RWPE1 (cell line): ENCODE results near the gene ARID3A.
A peak's percentile ranks its signal among the peaks of the same experiment; 100 is the strongest.

Source experiments
- CTCF ChIA-PET: fragments of 350-600 bp; sonication (Branson Sonifier 250); formaldehyde crosslinking; extraction: SDS; loops from one replicate; lab custom pipeline; 2021; lab: Yijun Ruan, JAX
- POLR2A ChIA-PET: fragments of 400-600 bp; formaldehyde crosslinking; extraction: SDS; loops from one replicate; lab custom pipeline; 2020; ENCODE audit warnings: antibody characterized with exemption; ENCODE audit not compliant: low non-redundant PET; lab: Yijun Ruan, JAX
- DNase-seq: peaks from one replicate; pipeline ENCODE4 v3.0.0; 2012; ENCODE audit warnings: low spot score
- H3K27ac ChIP-seq: fragments of 450-650 bp; 2 replicates; pipeline ENCODE4 v1.5.1; 2017
- TF ChIP-seq, protein P1 (sequence below): fragments of 450-650 bp; conservative IDR thresholded peaks from 2 replicates; pipeline ENCODE4 v1.5.1; 2017; ENCODE audit warnings: low read depth, mild to moderate bottlenecking

The ARID3A gene

GRCh38 chr19:912181-913079, 13.4 kb upstream of the ARID3A start:
- peak overlapping the region; percentile 91 for H3K27ac ChIP-seq
- CTCF ChIA-PET, result no interaction called here
- peak; percentile 55 for DNase-seq
- TF ChIP-seq, protein P1, sequence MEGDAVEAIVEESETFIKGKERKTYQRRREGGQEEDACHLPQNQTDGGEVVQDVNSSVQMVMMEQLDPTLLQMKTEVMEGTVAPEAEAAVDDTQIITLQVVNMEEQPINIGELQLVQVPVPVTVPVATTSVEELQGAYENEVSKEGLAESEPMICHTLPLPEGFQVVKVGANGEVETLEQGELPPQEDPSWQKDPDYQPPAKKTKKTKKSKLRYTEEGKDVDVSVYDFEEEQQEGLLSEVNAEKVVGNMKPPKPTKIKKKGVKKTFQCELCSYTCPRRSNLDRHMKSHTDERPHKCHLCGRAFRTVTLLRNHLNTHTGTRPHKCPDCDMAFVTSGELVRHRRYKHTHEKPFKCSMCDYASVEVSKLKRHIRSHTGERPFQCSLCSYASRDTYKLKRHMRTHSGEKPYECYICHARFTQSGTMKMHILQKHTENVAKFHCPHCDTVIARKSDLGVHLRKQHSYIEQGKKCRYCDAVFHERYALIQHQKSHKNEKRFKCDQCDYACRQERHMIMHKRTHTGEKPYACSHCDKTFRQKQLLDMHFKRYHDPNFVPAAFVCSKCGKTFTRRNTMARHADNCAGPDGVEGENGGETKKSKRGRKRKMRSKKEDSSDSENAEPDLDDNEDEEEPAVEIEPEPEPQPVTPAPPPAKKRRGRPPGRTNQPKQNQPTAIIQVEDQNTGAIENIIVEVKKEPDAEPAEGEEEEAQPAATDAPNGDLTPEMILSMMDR, result no peak
- POLR2A ChIA-PET, result no interaction called here

- H3K27ac ChIP-seq, result peak within 1 kb of the TSS; percentile 91
- ChIA-PET CTCF (no interaction called here), POLR2A (no interaction called here)
- peak; percentile 67 for DNase-seq
- TF ChIP-seq, protein P1, result no peak
Observed at GRCh38 chr19:913080-913748, 12.6 kb upstream of the ARID3A start, which contains the start of gene R3HDM4. R3HDM4 (minus strand) TSS chr19:913219; CDS start chr19:913157, 62 bp downstream.

GRCh38 chr19:916645-917322, 9.1 kb upstream of the ARID3A start:
- DNase-seq, result no peak
- CTCF ChIA-PET, result interaction anchor here (0.6 kb wide), 1 partner anchor 167 kb away, joined by 3 read pairs; no protein-coding TSS in a partner anchor
- TF ChIP-seq, protein P1, result no peak
- POLR2A ChIA-PET, result no interaction called here
- H3K27ac ChIP-seq, result no peak overlapping the region

DNA sequence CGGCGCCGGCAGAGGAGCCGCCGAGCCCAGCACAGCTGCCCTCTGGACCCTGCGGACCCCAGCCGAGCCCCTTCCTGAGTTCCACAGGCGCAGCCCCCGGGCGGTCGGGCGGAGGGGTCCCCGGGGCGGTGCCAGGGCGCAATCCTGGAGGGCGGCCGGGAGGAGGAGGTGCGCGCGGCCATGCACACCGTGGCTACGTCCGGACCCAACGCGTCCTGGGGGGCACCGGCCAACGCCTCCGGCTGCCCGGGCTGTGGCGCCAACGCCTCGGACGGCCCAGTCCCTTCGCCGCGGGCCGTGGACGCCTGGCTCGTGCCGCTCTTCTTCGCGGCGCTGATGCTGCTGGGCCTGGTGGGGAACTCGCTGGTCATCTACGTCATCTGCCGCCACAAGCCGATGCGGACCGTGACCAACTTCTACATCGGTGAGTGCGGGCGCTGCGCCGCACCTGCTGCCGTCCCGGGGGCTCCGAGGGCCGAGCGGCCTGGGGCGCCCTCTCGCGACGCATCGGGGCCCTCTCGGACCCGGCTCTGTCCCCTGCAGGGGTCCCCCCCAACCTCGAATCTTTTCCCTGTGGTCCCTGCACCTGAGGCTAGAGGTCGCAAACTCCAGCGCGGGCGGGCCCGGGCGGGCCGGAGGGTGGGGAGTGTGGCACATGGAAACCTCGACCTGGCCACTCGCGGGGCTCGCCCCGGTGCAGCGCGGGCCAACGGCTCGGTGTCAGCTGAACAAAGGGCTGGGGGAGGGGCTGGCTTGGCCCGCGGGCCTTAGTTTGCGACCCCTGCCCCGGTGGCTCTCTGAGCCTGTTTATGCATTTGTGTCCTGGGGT, 8.3 kb upstream of the ARID3A start, which contains the start of gene KISS1R:
KISS1R (plus strand) TSS at position 11 of the 829 bp plus-strand sequence; CDS start at position 181, 170 bp downstream.
- POLR2A ChIA-PET, result no interaction called here
- DNase-seq, result no peak

DNA sequence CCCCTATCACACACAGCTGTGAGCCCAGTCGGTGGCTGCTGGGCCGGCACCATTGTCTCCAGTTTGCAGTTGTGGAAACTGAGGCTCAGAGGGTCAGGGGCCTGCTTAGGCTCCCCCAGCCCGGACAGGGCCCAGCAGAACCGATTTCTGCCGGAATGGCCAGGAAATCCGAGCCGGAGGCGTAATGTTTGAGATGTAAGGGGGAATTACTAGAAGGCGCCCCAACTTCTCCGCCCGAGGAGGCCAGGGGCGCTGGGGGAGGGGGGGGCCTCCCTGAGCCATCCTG, 7.7 kb upstream of the ARID3A start:
- TF ChIP-seq, protein P1, result no peak
- ChIA-PET POLR2A (no interaction called here), CTCF (interaction anchor here (0.6 to 0.7 kb wide), 2 partner anchors 64 to 83 kb away, joined by 3 to 4 read pairs; no protein-coding TSS in a partner anchor)
- no peak for DNase-seq
- no peak overlapping the region for H3K27ac ChIP-seq

More for the DNA sequence above, 8.3 kb upstream of the ARID3A start, which contains the start of gene KISS1R:
- TF ChIP-seq, protein P1, result peak; percentile 65
- H3K27ac ChIP-seq, result no peak within 1 kb of the TSS
- CTCF ChIA-PET, result interaction anchor here (0.6 to 0.7 kb wide), 3 partner anchors 64 to 168 kb away, joined by 3 to 4 read pairs (median 3); no protein-coding TSS in a partner anchor
